Measurements from ENCODE around the gene STAB1.

STAB1 gene

DNA sequence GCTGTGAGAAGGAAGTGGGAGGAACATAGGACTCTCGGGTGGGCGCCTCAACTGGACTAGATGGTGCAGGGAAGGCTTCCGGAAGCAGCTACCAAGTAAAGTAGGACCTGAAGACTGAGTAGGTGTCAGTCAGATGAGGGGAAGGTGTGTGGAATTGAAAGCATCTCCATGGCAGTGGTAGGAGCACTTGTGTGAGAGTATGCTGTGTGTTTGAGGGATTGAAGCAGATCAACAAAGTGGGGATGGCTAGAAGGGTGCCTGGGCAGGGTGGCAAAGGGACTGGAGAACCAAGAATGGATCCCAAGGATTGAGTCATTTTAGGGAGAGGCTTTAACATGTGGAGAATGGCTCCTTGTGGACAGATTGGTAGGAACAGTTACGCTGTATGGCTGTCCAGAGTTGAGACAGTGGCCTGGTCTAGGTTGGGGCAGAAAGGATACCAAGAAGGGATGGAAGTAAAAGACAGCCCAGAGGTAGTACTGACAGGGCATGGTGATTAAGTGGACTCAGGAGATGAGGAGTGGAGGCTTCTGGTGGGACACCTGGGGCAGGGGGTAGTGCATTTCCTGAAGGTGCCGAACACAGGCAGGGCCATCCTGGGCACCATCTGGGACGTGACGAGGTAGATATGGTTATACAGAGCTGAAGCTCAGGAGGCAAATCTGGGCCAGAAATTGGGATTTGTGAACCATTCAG, 42.7 kb downstream of the STAB1 start:
- ATAC-seq (no peak), DNase-seq (ENCODE audit: low spot score in 2 of 2) (no peak)
- Mint-ChIP-seq H3K27ac (peak overlapping the region; percentile 98), H3K4me1 (peaks cover 45% of the 10 kb centered on the region), H3K9me3 (no peaks in the 10 kb centered on the region), H3K4me3 (peak overlapping the region; percentile 97), H3K36me3 (peaks cover 59% of the 10 kb centered on the region)

DNA sequence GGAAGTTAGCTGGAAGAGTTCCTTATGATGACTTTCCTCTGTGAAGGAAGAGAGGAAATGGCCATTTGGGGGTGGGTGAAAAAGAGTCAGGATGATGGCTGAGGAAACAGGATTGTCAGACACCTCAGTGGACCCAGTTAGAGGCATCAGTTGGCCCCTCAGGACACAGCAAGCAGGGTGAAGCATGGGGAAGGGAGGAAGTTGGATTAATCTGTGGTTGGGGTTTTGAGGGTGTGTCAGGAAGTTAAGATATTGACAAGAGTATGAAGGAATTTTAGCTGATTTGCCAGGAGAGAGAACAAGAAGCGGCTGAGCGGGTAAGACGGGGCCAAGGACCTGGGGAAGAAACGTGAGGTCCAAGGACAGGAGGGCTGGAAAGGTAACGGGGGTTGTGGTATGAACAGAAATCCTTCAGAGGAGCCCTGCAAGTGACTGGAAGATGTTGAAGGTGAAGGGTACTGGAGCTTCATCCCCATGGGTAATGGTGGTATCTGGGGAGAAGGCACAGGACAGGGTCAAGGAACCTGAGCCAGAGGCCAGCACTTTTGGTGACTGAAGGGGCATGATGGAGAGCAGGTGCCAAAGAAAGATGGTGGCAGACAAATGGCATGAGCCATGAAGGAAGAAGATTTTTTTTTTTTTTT, 44.0 kb downstream of the STAB1 start:
- H3K27ac Mint-ChIP-seq, result peak overlapping the region; percentile 98
- H3K36me3 Mint-ChIP-seq, result peaks cover 68% of the 10 kb centered on the region
- no peaks in the 10 kb centered on the region for H3K9me3 Mint-ChIP-seq
- DNase-seq (ENCODE audit: low spot score in 2 of 2), result no peak
- no peak for ATAC-seq
- peak overlapping the region; percentile 97 for H3K4me3 Mint-ChIP-seq
- H3K4me1 Mint-ChIP-seq, result peaks cover 45% of the 10 kb centered on the region

DNA sequence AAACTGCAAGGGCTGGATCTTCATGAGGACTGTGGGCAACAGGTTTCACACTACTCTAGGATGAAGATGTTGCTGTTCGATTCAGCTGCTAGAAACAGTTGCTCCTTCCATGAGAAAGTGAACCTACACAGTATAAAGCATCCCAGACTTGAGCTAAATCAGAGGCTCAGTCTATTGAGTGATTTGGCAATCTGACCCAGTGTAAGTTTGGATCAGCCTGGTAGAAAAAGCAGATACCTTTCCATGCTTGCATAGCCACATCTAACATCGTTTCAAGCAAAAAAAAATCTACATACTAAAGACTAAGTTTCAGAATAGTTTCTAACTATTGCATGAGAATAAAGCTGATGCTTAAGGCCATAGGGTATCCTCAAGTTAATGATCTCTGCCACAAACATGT, 45.9 kb downstream of the STAB1 start:
- Mint-ChIP-seq H3K36me3 (peaks cover 79% of the 10 kb centered on the region), H3K9me3 (no peaks in the 10 kb centered on the region), H3K27ac (no peak overlapping the region), H3K4me3 (no peak overlapping the region), H3K4me1 (peaks cover 36% of the 10 kb centered on the region)
- DNase-seq (ENCODE audit: low spot score in 2 of 2) (peak in 1 of 2 donors; percentile 38), ATAC-seq (no peak)

DNA sequence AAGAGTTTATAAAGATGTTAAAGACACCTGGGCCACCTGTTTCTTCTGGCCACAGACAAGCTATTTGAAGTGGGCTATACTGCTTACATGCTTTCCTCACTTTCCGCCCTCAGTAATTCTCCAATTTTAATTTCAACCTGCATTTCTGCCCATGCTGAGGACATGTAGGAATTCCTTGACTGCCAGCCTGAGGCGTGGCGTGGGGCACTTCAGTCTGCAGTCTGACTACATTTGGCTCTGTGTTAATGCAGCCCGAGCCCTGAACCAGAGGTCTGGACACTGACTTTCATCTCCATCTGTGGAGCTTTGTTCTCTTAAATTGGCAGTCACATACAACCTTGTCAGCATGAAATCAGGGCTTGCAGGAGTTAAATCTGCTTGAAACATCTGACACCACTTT, 49.8 kb downstream of the STAB1 start:
- no peak overlapping the region for H3K27ac Mint-ChIP-seq
- DNase-seq (ENCODE audit: low spot score in 2 of 2), result peak in 1 of 2 donors; percentile 37
- no peak for ATAC-seq
- H3K9me3 Mint-ChIP-seq, result no peaks in the 10 kb centered on the region
- H3K36me3 Mint-ChIP-seq, result peaks cover 94% of the 10 kb centered on the region
- peaks cover under 1% of the 10 kb centered on the region for H3K4me1 Mint-ChIP-seq
- no peak overlapping the region for H3K4me3 Mint-ChIP-seq

DNA sequence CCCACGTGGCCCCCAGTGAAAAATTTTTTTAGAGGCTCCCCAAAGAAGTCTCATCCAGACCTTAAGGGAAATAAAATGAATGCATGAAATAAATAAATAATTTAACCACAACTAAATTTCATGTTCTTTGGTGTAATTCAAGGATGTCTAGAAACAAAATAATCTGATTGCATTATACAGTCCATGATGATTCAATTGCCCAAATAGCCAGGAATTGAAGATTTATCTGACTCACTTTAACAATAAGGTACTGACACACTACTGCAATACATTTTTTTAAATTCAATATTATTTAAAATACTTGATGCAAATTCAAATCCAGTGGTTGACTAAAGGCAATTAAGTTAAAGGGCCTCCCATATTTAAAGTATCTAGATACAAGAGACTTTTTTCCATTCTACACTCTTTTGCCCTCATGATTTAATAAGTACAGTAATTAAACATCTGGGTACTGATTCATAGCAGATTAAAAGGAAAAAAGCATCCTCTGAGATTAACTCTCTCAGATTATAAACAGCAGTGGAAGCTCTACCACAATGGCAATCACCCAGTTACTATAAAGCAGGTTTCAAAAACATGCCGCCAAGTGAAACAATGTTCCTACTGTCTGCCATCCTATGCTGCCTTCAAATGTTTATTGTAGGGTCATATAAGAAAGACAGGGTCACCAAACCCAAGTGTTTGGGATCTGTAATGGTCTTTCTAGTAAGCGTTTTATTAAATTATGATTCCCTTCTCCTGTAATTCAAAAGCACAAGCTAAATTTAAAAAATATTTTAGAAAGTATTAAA, 51.2 kb downstream of the STAB1 start:
- no peaks in the 10 kb centered on the region for H3K4me1 Mint-ChIP-seq
- H3K27ac Mint-ChIP-seq, result no peak overlapping the region
- DNase-seq (ENCODE audit: low spot score in 2 of 2), result no peak
- ATAC-seq, result no peak
- peaks cover 91% of the 10 kb centered on the region for H3K36me3 Mint-ChIP-seq
- H3K9me3 Mint-ChIP-seq, result no peaks in the 10 kb centered on the region
- no peak overlapping the region for H3K4me3 Mint-ChIP-seq

DNA sequence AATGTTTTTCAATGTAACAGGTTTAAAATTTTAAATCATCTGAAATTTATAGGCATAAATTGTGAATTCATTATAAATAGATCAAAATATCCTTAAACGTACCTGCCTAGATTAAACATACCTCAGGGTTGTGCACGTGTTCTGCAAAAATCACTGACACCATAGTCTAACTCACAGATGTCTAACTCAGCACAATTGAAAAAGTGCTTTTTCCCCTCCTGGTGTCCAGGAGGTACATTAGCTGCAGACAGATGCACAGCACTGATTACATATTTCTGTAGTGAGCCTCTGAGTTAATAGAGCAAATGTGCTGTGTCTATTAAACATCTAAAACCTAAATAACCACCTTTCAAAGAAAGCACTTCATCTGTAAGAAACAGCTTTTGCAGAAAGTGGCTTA, 52.0 kb downstream of the STAB1 start:
- DNase-seq (ENCODE audit: low spot score in 2 of 2), result no peak
- H3K9me3 Mint-ChIP-seq, result no peaks in the 10 kb centered on the region
- peaks cover 91% of the 10 kb centered on the region for H3K36me3 Mint-ChIP-seq
- no peak for ATAC-seq
- no peak overlapping the region for H3K27ac Mint-ChIP-seq
- H3K4me3 Mint-ChIP-seq, result no peak overlapping the region
- no peaks in the 10 kb centered on the region for H3K4me1 Mint-ChIP-seq

DNA sequence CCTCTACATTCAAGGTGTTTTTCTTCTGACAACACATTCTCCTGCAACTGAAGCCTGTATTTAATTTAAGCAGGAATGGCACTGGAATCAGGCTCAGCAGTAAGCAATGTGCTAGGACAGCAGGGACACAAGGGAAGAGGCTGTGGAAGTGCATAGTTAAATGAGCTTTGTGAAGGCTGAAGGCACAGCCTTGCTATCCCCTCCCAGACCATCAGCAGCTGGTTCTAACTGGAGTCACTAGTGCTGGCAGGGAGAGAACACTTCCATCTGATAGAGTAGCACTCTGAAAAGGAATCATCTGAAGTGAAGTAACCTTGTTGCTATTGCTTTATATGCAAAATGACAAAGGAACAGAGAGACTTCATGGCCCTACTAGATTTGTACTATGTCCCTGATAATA, 56.0 kb downstream of the STAB1 start:
- DNase-seq (ENCODE audit: low spot score in 2 of 2), result no peak
- Mint-ChIP-seq H3K4me1 (no peaks in the 10 kb centered on the region), H3K36me3 (peaks cover 93% of the 10 kb centered on the region), H3K4me3 (no peak overlapping the region), H3K9me3 (no peaks in the 10 kb centered on the region), H3K27ac (peak overlapping the region; percentile 50)
- ATAC-seq, result no peak

DNA sequence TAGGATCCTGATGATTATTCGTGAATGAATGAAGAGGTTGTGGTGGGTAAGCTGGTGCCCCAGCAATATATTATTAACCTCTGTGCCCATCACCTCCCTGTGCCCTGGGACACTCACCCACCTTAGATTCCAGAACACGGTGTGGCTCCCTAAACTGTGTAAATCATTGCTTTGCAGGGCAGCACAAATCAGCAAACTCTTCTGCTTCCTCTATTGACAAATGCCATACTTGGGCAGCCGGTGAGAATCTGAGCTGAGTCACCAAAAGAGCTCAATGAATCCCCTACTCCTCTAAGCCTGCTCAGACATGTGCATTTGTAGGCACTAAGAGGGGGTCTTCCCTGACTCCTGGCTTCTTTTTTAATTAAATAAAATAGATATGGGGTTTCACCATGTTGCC, 57.0 kb downstream of the STAB1 start:
- H3K4me3 Mint-ChIP-seq, result no peak overlapping the region
- peaks cover 93% of the 10 kb centered on the region for H3K36me3 Mint-ChIP-seq
- H3K9me3 Mint-ChIP-seq, result no peaks in the 10 kb centered on the region
- no peaks in the 10 kb centered on the region for H3K4me1 Mint-ChIP-seq
- ATAC-seq, result no peak
- H3K27ac Mint-ChIP-seq, result peak overlapping the region; percentile 75
- no peak for DNase-seq (ENCODE audit: low spot score in 2 of 2)

DNA sequence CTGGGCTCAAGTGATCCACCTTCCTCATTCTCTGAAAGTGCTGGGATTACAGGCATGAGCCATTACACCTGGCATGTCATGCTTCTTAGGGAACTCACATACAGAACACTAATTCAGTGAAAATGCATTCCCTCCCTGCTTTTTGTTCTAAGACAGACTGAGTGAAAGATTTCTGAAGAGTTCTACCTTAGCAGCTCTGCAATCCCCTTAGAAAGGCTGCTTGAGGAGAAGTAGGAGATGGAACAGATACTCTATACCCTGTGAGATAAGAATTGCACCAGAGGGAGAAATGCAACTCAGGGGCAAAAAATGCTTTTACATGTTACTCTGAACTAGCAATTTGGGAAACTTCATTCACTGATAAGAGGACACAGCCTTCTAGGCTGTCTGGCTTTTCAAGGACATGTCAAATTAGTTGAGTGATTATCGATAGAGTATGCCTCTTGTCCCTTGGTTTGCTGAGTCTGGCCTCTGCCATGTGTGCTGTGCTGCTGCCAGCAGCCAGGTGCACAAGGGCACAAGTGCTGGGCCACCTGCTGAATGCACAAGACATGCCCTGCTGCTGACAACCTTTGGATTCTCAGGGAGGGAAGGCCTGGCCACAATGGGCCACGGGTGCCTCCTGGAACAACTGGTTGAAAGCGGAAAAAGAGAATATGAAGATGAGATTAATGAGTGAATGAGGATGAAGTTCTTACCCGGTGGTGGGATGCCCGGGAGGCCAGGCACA, 59.1 kb downstream of the STAB1 start:
- ATAC-seq, result no peak

DNA sequence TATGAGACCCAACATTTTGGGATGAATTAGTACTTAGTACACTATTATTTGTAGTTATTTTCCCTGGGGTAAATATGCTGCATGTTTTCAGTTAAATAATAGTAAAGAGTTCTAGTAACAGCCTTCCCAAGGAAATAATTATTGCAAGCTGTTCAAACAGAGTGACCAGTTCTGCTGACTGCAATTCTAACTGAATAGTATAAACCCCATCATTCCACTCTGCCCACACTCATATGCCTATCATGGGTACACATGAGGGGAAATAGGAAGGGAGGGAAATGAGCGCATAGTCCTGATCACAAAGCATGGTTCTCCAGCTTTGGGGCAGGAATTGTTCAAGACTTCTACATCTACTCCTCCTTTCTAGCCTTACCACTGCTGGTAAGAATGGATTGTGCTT, 59.9 kb downstream of the STAB1 start:
- Mint-ChIP-seq H3K4me1 (no peaks in the 10 kb centered on the region), H3K36me3 (peaks cover 93% of the 10 kb centered on the region), H3K27ac (peak overlapping the region; percentile 34), H3K9me3 (no peaks in the 10 kb centered on the region), H3K4me3 (no peak overlapping the region)
- DNase-seq (ENCODE audit: low spot score in 2 of 2) (no peak), ATAC-seq (no peak)

More for the DNA sequence above, 59.1 kb downstream of the STAB1 start:
- H3K4me3 Mint-ChIP-seq, result no peak overlapping the region
- peak overlapping the region; percentile 87 for H3K27ac Mint-ChIP-seq
- H3K36me3 Mint-ChIP-seq, result peaks cover 93% of the 10 kb centered on the region
- no peak for DNase-seq (ENCODE audit: low spot score in 2 of 2)
- H3K9me3 Mint-ChIP-seq, result no peaks in the 10 kb centered on the region
- no peaks in the 10 kb centered on the region for H3K4me1 Mint-ChIP-seq

DNA sequence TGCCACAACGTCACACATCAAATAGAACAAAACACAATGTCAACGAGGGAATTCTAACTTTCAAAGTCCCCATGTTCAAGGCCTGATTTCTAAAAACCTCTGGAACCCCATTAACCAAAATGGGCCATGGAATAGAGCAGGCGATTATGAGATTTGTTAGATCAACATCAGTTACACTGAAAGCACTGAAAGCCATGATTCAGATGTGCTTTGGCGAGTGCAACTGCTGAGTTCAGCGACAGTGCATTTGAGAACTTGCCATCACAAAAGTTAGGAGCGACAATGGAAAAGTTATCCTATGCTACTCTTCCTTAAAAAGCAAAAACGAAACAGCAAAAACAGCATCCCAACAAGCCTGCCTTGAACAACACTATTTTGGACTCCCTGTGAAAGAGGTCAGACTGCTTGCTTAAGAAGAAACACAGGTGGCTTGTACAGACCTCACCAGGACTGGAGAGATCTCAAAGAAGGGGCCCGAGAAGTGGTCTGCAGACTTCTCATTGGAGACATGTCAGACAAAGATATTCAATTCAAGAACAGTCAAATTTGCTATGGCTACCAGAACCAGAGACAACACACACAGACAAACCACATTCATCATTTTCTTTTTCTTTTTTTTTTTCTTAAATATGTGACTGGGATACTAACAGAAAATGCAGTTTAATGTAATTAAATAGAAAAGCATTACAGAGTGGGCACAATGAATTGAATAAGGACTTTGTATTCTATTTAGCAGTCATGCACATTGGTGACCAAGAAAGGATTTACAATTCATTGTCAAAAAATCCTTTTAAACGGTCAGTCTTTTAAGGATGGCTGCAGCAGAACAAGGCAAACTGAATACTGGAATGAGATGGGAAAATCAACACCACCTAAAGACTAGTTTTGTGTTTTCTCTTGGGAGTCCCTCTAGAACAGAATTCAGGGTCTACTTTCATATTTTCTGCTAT, 62.1 kb downstream of the STAB1 start:
- H3K4me3 Mint-ChIP-seq, result no peak overlapping the region
- H3K36me3 Mint-ChIP-seq, result peaks cover 98% of the 10 kb centered on the region
- H3K9me3 Mint-ChIP-seq, result no peaks in the 10 kb centered on the region
- peak overlapping the region; percentile 43 for H3K27ac Mint-ChIP-seq
- DNase-seq (ENCODE audit: low spot score in 2 of 2) (no peak), ATAC-seq (no peak)
- no peaks in the 10 kb centered on the region for H3K4me1 Mint-ChIP-seq

DNA sequence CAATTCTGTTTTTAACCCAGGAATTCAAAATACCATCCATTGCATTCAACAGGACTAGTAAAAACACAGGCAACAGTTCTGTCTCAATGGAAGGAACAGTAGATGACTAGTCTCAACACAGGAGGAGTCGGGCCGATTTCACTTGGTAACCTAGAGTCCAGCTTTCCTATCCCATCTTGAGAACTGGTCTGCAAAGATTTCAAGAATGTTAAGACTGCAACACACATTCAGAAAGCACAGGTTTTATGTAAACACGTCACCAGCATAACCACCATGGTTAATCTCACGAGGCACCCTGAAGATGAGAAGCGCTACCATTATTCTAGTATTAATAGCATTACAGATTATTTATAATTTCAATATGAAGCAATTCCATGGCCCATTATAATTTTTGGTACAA, 63.3 kb downstream of the STAB1 start:
- no peaks in the 10 kb centered on the region for H3K9me3 Mint-ChIP-seq
- DNase-seq (ENCODE audit: low spot score in 2 of 2) (no peak), ATAC-seq (no peak)
- H3K27ac Mint-ChIP-seq, result peak overlapping the region; percentile 48
- H3K4me3 Mint-ChIP-seq, result no peak overlapping the region
- H3K4me1 Mint-ChIP-seq, result no peaks in the 10 kb centered on the region
- peaks cover 98% of the 10 kb centered on the region for H3K36me3 Mint-ChIP-seq

DNA sequence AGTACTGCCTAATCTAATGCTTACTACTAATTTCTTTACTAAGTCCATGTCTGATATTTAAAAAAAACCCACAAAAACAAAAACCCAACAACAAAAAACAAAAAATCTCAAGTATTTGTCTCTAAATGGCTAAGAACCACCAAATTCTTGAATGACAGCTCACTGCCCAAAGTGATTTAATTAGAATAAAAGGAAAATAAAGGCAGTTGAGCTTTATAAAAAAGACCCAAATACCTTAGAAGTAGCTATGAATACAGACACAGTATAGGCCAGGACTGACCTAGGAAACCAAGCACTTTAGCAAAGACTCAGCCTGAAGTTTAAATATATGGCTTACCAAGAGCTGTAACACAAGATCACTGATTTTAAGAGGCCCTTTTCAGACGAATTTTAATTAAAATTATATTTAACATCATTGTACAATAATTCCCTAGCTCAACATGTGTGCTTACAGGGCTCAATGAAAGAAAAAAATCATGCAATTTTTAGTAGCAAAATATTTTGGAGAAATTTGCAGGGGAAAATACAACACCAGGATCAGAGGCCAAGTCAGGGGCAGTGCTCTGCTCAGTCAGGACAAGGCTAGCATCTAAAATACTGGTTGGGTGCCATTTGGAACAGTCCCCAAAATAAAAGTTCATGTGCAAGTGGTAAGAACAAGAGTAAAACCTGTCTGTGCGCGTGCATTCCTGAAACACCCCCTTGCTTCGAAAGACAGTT, 66.0 kb downstream of the STAB1 start:
- Mint-ChIP-seq H3K4me3 (no peak overlapping the region), H3K4me1 (no peaks in the 10 kb centered on the region), H3K27ac (no peak overlapping the region), H3K36me3 (peaks cover 100% of the 10 kb centered on the region), H3K9me3 (no peaks in the 10 kb centered on the region)
- no peak for DNase-seq (ENCODE audit: low spot score in 2 of 2)
- no peak for ATAC-seq

DNA sequence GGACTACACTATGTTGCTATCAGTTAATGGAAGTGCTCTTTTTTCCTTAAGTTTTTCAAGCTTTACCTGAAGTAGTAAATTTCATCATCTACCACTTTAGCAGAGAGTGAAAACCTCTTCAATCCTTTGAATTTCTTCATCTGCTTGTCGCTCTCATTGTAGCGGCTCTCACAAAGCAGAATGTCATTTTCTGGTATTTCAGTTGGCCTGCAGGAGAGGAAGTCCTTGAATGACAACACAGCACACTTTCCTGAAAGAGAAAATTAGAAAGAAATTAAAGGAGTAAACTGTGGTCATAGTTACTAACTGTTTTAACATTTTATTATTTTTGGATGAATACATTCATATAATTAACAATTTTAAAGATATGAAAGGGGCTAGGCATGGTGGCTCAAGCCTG, 68.8 kb downstream of the STAB1 start:
- no peaks in the 10 kb centered on the region for H3K9me3 Mint-ChIP-seq
- DNase-seq (ENCODE audit: low spot score in 2 of 2), result no peak
- H3K27ac Mint-ChIP-seq, result no peak overlapping the region
- H3K4me1 Mint-ChIP-seq, result no peaks in the 10 kb centered on the region
- H3K4me3 Mint-ChIP-seq, result no peak overlapping the region
- no peak for ATAC-seq
- peaks cover 98% of the 10 kb centered on the region for H3K36me3 Mint-ChIP-seq
